Heart left ventricle (tissue), 13 donors: ENCODE measurements around the gene RSPH6A.

Experiments used
- CTCF ChIP-seq, 12 donors: fragments of 200-600 bp; sonication (generic) in 4 of 12; IDR thresholded peaks; one replicate each; pipeline versions ENCODE4 v1.5.0 to v1.8.0; 2018 to 2022; ENCODE audit warnings: antibody characterized with exemption in 12 of 12, mild to moderate bottlenecking in 5 of 12
- POLR2A ChIP-seq, 2 donors: fragments of 450-650 bp; IDR thresholded peaks; one replicate each; pipeline ENCODE4 v1.6.1; 2017; ENCODE audit warnings: antibody characterized with exemption in 2 of 2, mild to moderate bottlenecking in 2 of 2, moderate library complexity in 2 of 2
- donor health status: ischemic (EF 13 %, LVEDD 7.1; RV severe dilation, severe dysfunction).
- donor health status: DM: no; HTN: yes; CAD: no.
- donor health status: DM: no; HTN: no; CAD: no.
- donor health status: ischemic (EF 25% LVEDD 6.9; RV normal size, moderate dysfunction).
- donor health status: ischemic (EF 25% LVEDD 5.7; RV mildly dilated, moderate dysfunction).
- donor health status: ischemic (EF 35%, LVEDD 5.7; RV mildly dilated, moderate dysfunction).
- donor health status: nonischemic (EF 11% LVEDD 7.7; RV severe dilation, severe dysfunction).
- donor health status: DM: yes; HTN: yes; CAD: no.
- donor health status: PGD.
- donor health status: ischemic (EF 29% LVEDD 5.4; RV normal size, mild dysfunction).
- donor health status: nonischemic (EF 23%, LVEDD 6.1; RV moderate dilation, normal function).

DNA sequence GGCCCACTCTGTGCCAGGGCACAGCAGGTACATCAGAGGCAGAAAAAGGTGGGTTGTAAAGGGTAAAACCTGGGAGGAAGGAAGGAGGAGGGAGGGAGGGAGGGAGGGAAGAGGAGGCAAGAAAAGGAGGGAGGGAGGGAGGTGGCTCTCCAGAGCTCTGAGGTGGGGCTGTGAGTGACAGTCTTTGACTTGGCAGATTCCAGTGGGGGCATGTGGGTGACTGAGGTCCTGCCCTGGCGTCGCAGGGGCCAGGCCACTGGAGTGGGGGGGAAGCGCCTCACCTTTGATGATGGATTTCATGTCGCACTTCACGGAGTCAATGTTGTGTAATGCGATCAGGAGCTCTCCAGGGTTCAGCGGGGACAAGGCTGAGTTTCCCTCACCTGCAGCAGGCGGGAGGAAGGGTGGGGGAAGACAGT lies 6.0 kb upstream of the RSPH6A start:
- TF ChIP-seq CTCF (IDR thresholded peaks at IDR 0.05) (no peak), POLR2A (IDR thresholded peaks at IDR 0.05) (no peak)
